ENCODE results near the gene SLC12A1.

The SLC12A1 gene

DNA sequence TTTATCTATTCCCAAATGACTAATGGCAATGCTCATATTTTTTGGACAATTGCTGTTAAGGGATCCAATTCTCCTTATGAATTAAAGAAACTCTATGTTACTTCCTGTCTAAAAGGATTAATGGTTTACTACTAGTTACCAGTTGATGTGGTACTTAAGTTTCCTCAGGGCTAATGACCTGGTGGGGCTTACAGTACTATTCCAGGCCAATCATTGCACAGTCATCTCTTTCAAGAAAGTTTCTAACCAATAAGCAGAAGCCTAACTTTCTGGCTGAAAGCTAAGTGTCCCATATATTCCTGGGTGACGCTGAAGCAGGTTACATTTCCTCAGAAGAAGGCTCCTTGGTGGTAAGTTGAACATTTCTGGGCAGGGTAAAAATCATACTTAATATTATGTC, at the start of gene SLC12A1:
SLC12A1 (plus strand) TSS at position 322 of the 400 bp plus-strand sequence. CDS start 1,418 bp downstream, outside the sequence.
- DNase-seq = no peak

DNA sequence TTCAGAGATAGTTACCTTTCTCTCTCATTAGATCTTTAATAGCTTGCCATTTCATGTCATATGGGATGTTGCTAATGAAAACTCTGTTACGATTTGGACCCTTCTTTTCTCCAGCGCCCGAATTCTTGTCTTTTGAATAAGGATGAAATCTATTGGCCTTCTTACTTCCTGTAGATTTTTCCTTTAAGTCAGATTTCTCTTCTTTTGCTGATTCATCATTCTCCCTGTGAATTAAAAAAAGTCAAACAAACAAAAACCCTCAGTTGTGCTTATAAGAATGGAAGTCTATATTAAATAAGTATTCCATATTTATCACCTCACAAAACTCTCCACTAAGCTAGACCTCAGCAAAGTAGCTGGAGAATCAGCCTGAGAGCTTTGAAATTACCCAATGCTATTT, 37.5 kb upstream of the SLC12A1 start:
- no peak for DNase-seq

DNA sequence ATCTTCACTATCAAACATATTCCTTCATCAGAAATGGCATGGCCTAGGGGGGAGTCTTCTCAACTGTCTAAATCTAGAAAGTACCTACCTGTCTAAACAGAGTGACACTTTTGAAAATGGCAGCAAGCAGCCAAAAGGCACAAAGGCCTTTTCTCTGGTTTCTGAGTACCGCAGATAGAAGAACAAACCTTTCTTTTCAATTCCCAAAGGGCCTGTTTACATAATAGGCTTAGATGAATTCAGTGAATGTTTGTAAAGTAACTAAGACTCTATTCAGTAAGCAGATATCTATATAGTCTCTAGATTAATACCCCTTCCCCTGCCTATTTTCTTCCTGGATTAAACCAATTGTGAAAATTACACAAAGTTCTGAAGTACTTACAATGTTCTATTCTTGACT, 35.1 kb upstream of the SLC12A1 start:
- no peak for DNase-seq

DNA sequence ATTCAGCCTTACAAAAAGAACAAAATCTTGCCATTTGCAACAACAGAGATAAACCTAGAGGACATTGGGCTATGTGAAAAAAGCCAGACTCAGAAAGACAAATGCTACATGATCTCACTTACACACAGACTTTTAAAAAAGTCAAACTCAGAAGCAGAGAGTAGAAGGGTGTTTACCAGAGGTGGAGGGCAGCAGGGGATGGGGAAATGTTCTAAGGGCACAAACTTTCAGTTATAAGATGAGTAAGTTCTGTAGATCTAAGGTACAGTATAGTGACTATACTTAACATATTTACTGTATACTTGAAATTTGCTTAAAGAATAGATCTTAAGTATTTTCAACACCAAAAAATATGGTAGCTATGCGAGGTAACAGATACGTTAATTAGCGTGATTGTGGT, 31.0 kb upstream of the SLC12A1 start:
- DNase-seq = no peak

DNA sequence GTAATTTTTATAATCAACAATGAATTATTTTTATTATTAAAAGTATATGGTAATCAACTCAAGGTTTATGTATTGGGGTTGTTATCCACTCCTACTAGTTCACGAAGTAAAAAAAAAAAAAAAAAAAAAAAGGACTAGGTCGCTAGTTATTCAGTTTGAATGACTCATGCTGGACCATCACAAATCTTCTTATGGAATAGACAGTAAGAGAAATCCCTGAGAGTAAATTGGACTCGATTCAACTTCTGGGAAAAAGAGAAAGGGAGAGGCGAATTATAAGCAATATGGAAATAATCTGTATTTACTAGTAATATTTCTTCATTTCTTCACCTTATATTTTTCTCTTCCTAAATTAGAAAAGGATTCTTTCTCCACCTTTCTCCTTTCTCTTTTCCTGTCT, 30.0 kb upstream of the SLC12A1 start:
- no peak for DNase-seq

DNA sequence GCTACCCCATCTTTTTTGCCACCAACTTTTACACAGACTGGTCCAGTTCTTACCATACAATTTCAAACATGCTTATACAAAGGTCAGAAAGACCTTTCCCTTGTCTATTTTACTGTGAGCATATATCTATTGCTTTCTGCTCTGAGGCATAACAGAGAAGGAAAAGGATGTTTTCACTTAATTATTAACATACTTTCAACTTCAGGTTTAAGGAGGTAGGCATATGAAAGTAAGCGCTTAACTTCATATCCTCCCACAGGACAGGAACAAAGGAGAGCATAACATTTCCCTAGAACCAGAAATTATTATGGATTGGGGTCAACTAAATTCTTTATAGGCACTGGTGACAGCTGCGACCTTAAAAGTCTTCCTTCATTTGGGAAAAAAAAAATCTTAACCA, 29.1 kb upstream of the SLC12A1 start:
- no peak for DNase-seq

DNA sequence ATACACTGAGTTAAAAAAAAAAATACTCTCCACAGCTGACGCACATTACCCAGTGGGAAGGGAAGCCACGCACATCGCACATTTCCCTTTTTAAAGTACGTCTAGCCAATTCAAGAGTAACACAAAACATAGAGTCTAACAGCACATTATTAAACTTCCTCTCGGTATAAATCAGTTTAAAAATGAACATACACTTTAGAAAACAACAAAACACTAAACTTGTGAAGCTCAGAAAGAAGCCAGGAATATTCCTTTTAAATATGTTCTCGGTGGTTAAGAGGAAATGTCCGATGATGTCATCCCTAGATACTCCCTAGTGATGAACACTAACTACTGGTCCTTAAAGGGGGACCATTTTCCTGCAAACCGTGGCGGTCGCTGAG, 28.7 kb upstream of the SLC12A1 start:
- DNase-seq = peak; percentile 27 to 42

DNA sequence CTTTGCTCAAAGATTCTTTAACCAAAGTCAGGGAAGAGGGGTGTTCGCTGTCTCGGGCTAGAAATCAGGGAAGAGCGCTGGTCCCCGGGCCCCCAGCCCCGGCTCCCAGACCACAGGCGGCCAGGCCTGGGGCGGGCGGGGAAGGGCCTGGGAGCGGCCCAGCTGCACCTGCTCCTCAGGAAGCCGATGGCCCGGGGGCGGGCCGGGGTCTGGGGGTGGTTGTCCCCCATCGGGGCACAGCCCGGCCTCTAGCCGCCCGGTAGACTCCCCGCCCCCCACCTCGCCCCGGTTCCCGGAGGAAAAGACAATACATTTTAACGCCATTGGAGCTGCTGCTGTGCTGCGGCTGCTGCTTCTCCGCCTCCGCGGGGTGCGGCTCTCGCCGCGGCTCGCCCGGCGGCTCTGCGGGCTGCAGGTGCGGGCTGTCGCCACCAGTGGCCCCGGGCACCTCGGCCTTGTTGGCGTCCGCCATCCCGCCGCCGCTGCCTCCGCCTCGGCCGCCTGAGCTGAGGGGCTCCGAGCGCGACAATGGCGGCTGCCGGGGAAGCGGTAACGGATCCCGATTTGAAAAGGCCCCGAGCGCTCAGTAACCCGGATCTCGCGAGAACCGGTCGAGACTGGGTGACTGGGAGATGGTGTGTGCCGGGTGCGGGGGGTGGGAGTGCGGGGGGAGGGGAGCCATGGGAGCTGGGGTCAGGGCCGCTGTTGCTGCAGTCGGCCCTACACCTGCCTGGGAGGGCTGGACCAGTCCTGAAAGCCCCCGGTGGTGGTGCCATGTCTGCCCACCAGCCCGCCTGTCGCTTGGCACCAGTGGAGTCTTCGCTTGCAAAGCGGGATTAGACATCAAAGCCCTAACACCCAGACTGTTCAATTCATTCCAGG, 28.1 kb upstream of the SLC12A1 start, which contains the start of gene MYEF2:
MYEF2 (minus strand) TSS at position 530 of the 882 bp plus-strand sequence; CDS start at position 472, 58 bp downstream.
- peak; percentile 74 to 75 for DNase-seq

DNA sequence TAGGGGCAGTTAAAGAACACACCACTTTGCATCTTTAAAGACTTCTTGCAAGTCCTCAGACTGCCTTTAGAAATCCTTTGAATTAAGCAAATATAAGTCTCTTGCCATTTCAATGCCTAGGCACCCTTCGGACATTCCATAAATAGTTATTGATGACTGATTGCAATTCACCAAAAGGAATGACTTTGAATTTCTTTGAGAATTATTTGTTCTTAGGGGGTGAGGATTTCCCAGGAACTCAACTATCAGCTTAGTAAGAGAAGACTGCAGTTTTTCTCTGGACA, 27.5 kb upstream of the SLC12A1 start:
- no peak for DNase-seq

DNA sequence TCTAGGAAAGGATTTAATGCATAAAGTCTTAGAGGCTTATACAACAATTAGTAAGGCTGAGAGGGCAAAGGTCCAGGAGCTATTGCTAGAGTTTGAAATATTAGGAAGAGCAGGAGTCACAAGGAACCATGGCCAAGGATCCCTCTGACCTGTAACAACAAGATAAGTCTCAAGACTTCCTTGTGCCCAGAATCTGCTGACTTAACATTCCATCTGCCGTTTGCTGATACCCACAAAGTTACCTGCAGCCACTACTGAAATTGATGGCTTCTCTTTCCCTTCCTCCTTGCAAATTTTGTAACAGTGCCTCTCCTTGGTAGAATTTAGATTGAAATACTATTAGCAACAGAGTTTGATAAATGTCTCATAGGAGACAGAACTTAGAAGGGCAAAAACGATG, 23.4 kb upstream of the SLC12A1 start:
- no peak for DNase-seq

DNA sequence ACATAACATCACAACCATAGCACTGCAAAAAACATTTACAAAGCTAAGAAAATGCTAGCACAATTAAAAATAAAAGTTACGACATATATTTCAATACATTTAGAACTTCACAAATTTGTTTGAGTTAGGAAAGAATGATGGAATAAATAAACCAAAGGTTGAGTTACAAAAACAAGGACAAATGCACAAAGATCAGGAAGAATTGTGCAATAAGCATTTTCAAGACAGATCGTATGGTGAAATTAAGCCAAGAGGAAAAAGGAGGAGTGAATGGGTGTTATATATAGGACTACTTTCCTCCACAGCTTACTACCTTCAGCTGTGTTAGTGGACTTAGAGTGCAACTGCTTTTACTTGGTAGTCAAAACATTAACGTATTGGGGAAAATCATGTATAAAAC, 20.6 kb upstream of the SLC12A1 start:
- DNase-seq = no peak

DNA sequence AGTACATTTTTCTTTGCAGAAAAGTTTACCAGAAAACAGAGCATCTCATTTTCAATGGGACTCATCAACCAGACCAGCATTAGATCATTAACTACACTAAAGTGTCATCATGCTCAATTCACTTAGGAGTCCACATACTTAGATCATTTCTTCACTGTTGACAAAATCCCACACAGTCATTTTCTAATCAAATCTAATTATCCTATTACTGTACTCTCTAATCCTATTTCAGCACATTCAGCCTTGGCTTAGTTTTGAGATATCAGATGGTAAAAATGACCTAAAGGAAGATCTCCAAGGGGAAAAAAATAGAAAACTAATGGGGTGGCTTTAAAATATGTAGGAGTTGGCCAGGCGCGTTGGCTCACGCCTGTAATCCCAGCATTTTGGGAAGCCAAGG, 19.8 kb upstream of the SLC12A1 start:
- DNase-seq = no peak

DNA sequence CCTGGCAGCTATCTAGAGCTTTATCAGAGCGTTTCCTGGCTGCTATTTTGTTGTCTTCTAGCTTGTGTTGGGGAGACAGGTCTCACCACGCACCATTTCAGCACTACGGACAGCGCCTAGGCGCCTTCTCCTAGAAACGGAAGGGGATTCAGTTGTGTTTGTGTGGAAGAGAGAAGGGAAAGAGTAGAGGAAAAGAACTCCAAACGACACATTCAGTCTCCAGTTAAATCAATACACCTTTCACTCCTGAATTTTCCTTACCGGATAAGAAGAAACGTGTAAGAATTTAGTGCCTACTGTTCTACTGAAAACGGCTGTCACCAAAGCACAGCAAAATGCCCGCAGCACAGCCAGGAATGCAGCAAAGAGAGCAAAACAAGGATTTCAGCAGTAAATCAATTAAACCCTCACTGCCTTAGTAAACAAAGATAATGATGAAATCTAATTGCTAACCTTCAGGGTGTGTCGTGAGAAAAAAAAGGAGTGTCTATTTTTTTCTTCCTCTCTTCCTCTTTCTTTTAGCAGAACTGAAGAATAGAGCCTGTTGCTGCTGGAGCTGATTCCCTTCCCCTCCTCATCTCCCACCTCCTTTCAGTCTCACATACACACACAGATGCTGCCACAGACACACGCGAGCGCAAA, 15.0 kb upstream of the SLC12A1 start:
- DNase-seq = peak in 1 of 2 donors; percentile 10

DNA sequence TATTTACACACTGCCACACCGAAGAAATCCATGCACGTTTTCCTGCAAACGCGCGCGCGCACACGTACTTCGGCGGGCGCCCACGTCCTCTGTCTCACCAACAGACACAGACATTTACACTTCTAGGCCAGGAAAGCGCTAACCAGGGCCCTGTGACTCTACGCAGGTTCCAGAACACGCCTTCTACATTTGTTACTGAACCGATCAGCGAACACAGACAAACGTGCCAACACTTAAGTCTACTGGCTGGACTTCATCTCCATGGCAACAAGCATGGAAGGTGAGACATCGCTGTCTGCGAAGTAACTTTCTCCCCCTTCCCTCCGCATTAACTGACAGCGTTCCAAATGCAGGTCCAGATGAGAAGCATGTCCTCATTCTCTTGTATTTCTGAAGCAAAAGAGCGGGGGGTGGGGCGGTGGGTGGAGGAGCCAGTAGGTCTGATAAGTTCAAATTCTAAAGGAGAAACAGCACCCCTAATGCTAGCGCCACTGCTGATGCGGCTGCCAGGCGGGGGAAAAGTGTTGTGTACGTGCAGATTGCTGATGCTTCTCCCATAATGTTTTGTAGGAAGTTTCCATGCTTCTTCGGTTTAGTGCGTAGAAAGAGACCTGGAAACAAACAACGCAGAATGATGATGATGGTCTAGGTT, 14.4 kb upstream of the SLC12A1 start, which contains the start of gene CTXN2:
CTXN2 (plus strand) TSS at position 92 of the 652 bp plus-strand sequence. CDS start 9,636 bp downstream, outside the sequence.
- no peak for DNase-seq

DNA sequence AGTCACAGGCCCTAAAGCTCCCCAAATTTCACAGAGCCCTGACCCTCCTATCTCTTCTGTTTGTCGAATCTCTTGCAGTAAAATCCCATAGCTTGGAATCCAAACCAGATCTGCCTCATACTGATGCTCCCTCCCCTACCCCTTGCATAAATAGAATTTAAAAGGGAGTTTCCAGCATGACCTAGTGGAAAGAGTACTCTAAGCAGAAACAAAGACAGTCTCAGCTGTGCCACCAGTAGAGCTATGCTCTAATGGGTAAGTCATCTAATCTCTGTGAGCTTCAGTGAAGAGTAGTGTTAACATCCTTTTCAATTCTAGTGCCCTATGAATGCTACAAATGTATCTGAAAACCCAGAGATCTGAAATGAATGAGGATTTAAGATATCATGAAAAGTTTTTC, 4.0 kb upstream of the SLC12A1 start:
- no peak for DNase-seq

DNA sequence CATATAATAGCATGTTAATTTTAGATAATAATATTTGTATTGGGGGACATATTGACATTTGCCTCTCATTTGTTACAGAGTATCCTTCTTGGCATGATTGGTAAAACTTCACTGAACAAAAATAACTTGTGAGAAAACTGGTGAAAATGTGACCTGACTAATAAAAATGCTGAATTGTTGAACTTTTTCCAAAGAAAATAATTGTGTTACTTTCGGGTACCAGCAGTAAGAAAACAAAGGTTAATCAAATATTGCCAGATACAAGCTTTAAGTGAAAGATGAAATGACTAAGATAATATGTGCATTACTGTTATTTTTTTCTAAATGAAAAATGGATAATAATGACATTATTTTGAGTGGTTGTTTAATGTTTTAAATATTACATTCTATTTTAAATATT, 15.2 kb downstream of the SLC12A1 start:
- no peak for DNase-seq

DNA sequence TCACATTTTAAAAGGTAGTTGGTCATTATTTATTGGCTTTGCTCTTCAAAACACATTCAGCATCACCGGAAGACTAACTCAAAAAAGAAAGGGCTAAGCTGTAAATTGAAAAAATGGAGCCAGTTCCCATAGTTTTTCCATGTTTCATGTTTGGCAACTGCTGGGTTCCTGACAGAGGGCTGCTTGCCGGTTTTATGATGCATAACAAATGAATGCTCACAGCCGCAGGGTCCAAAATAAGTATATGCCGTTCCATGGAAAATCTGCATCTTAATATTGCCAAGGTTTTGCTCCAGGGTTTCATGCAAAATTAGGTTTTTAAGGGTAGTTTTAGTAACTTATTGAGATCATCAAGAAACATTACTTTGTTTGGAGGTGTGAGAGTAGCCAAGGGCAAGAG, 15.8 kb downstream of the SLC12A1 start:
- no peak for DNase-seq

DNA sequence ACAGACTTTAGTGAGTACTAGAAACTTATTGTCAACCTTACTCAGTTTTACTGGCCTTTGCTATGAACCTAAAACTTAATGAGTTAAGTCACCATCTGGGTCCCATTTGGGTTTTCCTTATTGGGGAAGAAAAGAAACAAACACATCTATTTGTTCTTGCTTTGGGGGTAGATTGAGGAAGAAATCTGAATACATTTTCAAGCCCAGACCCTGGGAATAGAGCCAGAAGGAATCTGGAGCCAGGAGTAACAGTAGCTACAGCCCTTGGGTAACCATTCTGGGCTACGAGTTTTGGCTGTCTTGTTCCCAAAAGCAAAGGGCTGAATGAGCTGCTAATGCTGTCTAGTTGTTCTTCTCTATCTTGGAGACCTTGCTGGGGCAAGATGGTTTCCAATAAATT, 16.5 kb downstream of the SLC12A1 start:
- DNase-seq = no peak

DNA sequence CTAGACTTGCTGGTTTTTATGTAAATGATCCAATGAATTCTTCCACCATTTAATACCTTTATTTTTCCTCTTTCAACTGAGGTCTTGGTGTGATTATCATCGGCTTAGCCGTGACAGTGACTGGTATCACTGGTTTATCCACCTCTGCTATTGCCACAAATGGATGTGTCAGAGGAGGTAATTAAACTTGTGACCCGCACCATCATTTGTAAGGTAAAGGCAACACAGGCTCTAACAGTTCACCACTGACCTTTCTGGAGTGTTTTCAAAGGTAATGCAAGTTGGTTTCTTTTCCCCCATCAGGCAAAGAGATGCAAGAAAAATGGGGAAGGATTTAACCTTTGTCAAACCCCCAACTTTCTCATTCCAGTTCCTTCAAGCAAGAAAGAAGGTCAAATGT, 19.7 kb downstream of the SLC12A1 start:
- DNase-seq = no peak

DNA sequence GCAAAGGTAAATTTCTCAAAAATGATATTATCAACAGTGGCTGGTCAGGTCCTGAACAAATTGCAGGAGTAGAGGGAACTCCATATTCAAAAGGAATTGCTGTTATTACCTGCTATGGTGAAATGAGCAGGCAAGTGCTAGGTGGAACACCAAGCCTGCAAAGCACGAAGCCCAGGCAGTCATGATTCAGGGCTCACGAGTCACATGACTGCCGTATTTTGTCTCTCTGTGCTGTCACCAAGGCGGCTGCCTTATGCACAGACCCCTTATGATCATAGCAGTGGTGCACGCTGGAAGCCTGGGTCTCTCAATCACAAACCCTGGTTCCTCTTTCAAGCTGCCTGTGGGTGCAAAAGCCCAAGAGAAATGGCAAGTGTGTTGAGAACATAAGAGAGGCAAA, 24.4 kb downstream of the SLC12A1 start:
- no peak for DNase-seq

DNA sequence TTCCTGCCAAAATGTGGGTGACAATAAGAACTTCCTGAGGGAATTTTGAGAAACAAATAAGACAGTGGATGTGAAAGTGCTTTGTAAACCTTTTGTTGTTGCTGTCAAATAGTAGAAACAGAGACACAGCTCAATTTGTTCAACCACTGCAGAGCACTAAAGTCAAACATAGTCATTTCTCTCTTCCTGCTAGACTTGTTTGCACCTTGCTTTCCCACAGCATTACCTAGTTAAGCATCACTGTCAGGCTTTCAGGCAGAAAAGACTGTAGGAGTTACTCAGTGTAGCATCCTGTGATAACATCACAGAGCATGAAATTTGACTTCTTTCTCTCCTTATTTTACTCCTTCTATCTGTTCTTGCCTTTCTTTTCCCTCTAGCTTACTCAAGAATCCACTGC, 27.1 kb downstream of the SLC12A1 start:
- DNase-seq = no peak

DNA sequence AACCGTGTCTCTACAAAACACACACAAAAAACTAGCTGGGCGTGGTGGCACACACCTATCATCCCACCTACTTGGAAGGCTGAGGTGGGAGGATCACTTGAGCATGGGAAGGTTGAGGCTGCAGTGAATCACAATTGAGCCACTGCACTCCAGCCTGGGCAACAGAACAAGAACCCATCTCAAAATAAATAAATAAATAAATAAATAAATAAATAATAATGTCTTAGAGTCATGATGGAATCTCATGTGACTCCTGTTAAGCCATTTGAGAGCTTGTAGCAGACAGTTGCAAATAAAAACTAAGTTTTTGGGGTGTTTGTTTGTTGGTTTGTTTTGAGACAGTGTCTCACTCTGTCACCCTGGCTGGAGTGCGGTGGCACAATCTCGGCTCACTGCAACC, 33.2 kb downstream of the SLC12A1 start:
- DNase-seq = no peak

DNA sequence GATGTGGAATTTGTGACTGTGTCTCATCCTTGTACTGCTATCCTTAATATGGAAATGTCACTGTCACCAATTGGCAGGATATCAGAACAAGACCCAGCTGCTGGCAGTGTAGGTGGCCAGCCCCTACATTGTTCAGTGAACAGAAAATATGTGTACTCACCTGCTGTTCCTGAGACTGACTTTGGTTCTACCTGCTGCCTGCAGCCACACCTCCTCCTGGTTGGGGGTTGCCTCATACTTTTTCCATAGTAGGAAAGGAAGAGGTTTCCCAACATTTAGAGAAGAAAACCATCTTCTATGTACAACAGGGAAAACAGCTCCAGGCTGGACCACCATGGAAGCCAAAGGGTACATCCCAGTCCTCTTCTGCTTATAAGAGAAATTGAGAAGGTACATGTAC, 35.9 kb downstream of the SLC12A1 start:
- DNase-seq = no peak

DNA sequence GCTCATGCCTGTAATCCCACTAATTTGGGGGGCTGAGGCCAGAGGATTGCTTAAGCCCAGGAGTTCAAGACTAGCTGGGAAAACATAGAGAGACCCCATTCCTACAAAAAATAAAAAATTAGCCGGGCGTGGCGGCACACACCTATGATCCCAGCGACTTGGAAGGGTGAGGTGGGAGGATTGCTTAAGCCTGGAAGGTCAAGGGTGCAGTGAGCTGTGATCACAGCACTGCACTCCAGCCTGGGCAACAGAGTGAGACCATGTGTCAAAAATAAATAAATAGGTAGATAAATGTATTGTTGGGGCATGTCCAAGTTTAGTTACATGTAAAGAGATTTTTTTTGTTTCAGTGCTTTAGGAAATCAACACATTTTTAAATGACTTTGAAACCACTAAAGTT, 36.4 kb downstream of the SLC12A1 start:
- no peak for DNase-seq

Data from CD4-positive, alpha-beta T cell treated with Interleukin-1 beta for 1 hour (primary cell).